Naive thymus-derived CD8-positive, alpha-beta T cell (primary cell): Measurements from ENCODE around the gene PRSS12. TPM values are rescaled to one million over a fixed set of nuclear protein-coding genes. Genes with fewer than 3 reads are reported as not detected.

Source experiments
- ATAC-seq, 2 donors: fragments of 150-1000 bp; cut with Tn5 transposase in 1 of 2; sonication (Bioruptor Pico), chemical (Tn5 transposase) in 1 of 2; 1 replicate in 1 of 2; 2 replicates in 1 of 2; pipeline ENCODE4 v1.10.0; 2021; ENCODE audit warnings: mild to moderate bottlenecking in 2 of 2, moderate library complexity in 2 of 2
- POLR2A ChIA-PET: fragments of 350-600 bp; sonication (Branson Sonifier 250); formaldehyde crosslinking; loops from one replicate; lab custom pipeline; 2021; ENCODE audit warnings: antibody characterized with exemption; lab: Charles Lee
- DNase-seq, 10 donors: peaks; one replicate each; pipeline versions ENCODE4 v3.0.0 to v3.0.0-alpha.2; 2020 to 2022
- H3K27ac Mint-ChIP-seq, 10 donors: one replicate each; pipeline ENCODE4 v1.8.0; 2020 to 2022; ENCODE audit warnings: mild to moderate bottlenecking in 10 of 10, mixed read lengths in 10 of 10, moderate library complexity in 4 of 10, inconsistent platforms in 1 of 10
- H3K27me3 Mint-ChIP-seq, 5 donors: one replicate each; pipeline ENCODE4 v1.8.0; 2021 to 2022; ENCODE audit warnings: mixed read lengths in 5 of 5
- H3K36me3 Mint-ChIP-seq, 3 donors: one replicate each; pipeline ENCODE4 v1.8.0; 2020 to 2022; ENCODE audit warnings: mixed read lengths in 3 of 3, mild to moderate bottlenecking in 2 of 3, inconsistent platforms in 1 of 3
- H3K4me1 Mint-ChIP-seq, 4 donors: one replicate each; pipeline ENCODE4 v1.8.0; 2021 to 2022; ENCODE audit warnings: mixed read lengths in 4 of 4
- H3K4me3 Mint-ChIP-seq, 10 donors: one replicate each; pipeline ENCODE4 v1.8.0; 2020 to 2022; ENCODE audit warnings: mild to moderate bottlenecking in 10 of 10, mixed read lengths in 10 of 10, moderate library complexity in 6 of 10, inconsistent platforms in 1 of 10
- H3K9me3 Mint-ChIP-seq, 9 donors: one replicate each; pipeline ENCODE4 v1.8.0; 2020 to 2022; ENCODE audit warnings: mixed read lengths in 9 of 9, mild to moderate bottlenecking in 3 of 9, inconsistent platforms in 1 of 9, moderate library complexity in 1 of 9
- polyA plus RNA-seq, 3 donors: library from polyadenylated mRNA; unstranded; fragments of 300-500 nt; fragmentation: Illumina TruSeq; gene quantifications; one replicate each; pipeline ENCODE4 v1.2.3, GENCODE V29; 2021
- total RNA-seq, 8 experiments: library from RNA in 2 of 8; stranded (reverse) in 2 of 8; gene quantifications; one replicate each; pipeline ENCODE4 v1.2.3 and lab custom pipeline; 2021 to 2026

Gene PRSS12
- total and polyA plus RNA-seq, 5 experiments from 2014 or later, result 0.09 TPM; not detected in 4

DNA sequence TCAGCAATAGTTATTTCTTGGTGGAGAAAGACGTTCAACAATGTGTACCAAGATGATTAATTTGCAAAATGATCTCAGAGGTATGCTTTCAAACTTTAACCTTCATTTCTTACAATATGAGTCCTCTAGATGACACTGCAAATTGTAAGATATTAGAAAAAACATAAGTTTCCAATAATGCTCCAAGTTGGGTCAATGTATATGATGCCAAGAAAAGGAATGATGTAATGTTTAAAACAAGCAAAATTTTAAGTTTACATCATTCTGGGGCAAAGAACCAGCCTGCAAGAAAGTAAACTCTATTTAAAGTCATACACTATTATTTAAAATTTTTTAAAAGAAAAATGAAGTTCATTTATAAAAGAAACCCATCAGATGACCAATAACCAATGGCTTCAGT is 56.1 kb downstream of the PRSS12 start:
- Mint-ChIP-seq H3K4me1 (no peaks in the 10 kb centered on the region), H3K27ac (no peak overlapping the region), H3K27me3 (peaks cover 0 to 6% (median 3%) of the 10 kb centered on the region in 5 donors), H3K4me3 (no peak overlapping the region), H3K9me3 (no peaks in the 10 kb centered on the region), H3K36me3 (no peaks in the 10 kb centered on the region)
- POLR2A ChIA-PET, result no interaction called here
- DNase-seq (no peak), ATAC-seq (no peak)

DNA sequence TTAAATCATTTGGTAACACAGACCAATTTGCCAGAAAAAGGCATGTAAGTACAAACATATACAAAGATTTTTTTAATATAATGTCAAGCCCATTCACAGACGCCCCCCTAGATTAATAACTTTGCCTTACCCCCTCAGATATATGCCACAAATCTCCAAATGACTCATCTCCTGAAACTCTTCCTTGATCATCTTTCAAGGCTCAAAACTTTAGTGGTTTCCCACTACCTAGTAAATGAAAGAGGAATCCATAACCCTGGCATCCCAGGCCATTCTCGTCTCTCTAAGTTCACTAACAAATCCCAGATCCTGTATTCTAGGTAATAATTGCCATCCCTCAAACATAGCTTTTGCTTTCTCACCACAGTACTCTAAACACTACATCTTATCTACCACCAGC is 61.9 kb downstream of the PRSS12 start:
- no peak for DNase-seq
- Mint-ChIP-seq H3K9me3 (no peaks in the 10 kb centered on the region), H3K27me3 (peaks cover 0 to 8% (median under 1%) of the 10 kb centered on the region in 5 donors), H3K4me3 (no peak overlapping the region), H3K4me1 (peaks cover 0 to 5% (median under 1%) of the 10 kb centered on the region in 4 donors), H3K36me3 (peaks cover 0 to 3% (median 0%) of the 10 kb centered on the region in 3 donors), H3K27ac (no peak overlapping the region)
- POLR2A ChIA-PET, result no interaction called here
- ATAC-seq, result no peak

DNA sequence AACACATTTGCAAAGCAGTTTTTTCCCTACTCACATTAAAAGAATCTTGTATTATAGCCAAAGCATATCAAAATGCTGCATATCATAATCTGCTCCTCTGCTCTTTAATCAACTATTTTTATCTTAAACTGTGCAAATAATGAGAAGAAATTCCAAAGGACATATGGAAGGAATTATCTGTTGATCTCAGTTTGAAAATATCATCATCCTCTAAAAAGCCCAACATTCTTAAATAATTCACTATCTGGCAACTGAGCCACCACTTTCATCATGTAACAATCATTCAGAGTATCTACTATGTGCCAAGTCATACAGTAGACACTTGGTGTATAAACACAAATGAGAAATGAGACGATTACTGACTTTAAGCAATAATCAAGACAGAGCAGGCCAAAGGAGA is 63.0 kb downstream of the PRSS12 start:
- H3K4me3 Mint-ChIP-seq, result no peak overlapping the region
- H3K27me3 Mint-ChIP-seq, result peaks cover 0 to 8% (median 0%) of the 10 kb centered on the region in 5 donors
- ATAC-seq, result no peak
- no peak overlapping the region for H3K27ac Mint-ChIP-seq
- peaks cover 0 to 6% (median under 1%) of the 10 kb centered on the region in 4 donors for H3K4me1 Mint-ChIP-seq
- peaks cover 0 to 3% (median 0%) of the 10 kb centered on the region in 3 donors for H3K36me3 Mint-ChIP-seq
- no peak for DNase-seq
- POLR2A ChIA-PET, result no interaction called here
- H3K9me3 Mint-ChIP-seq, result no peaks in the 10 kb centered on the region

DNA sequence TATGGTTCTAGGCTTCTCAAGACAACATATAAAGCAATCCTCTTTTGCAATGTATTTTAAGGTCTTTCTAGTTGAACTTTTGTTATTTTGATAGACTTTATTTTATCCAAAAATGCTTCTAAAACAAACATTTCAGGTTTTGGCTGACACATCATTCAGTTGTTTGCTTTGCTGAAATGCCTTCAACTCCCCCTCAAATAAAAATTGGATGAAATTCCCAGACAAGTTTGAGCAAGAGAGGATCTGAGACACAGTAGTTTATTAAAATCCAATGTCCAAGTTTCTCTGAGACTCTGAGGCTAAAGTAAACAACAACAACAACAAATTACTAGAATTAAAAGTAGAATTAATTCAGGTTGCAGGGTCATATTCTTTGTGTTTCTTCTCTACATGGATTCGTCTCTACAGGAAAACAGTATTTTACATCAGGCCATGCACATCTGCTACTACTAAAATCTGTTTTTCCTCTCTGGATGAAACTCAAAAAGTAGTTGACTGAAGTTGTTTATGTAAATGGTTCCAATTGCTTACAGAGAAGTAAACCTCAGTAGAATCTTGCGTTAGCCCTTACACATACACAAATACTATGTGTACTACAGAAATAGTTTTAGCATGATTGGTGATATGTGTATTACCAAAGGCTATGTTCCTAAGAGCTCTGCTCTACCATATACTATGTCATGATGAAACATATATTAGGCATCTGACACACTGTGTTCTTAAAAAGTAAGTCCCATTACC is 64.9 kb downstream of the PRSS12 start:
- ATAC-seq (no peak), DNase-seq (no peak)
- no peak overlapping the region for H3K27ac Mint-ChIP-seq
- no peaks in the 10 kb centered on the region for H3K9me3 Mint-ChIP-seq
- peaks cover 0 to 10% (median 0%) of the 10 kb centered on the region in 3 donors for H3K36me3 Mint-ChIP-seq
- no peak overlapping the region for H3K4me3 Mint-ChIP-seq
- peaks cover 0 to 8% (median 0%) of the 10 kb centered on the region in 5 donors for H3K27me3 Mint-ChIP-seq
- peaks cover 9 to 15% (median 11%) of the 10 kb centered on the region in 4 donors for H3K4me1 Mint-ChIP-seq
- POLR2A ChIA-PET, result no interaction called here

DNA sequence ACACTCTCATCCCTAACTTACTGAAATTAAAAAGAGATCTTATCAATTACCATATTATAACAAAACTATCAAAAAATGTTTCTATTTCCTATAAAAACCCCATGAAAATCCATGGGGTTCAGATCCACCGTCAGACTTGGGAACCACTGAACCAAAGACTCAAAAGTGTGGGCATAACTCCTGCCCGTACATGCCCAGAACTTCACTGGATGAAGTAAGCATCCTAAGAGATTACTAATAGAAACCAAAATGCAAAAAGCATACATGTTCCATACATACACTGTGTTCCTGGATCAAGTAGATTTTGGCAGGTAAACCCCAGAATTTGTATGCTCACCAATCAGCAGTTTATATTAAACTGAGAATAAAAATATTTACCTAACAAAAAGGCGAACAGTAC is 66.1 kb downstream of the PRSS12 start:
- Mint-ChIP-seq H3K36me3 (peaks cover 0 to 22% (median 0%) of the 10 kb centered on the region in 3 donors), H3K9me3 (no peaks in the 10 kb centered on the region), H3K4me1 (peaks cover 12 to 26% (median 22%) of the 10 kb centered on the region in 4 donors), H3K27ac (no peak overlapping the region), H3K27me3 (peaks cover 0 to 5% (median 0%) of the 10 kb centered on the region in 5 donors), H3K4me3 (no peak overlapping the region)
- DNase-seq, result no peak
- ATAC-seq, result no peak
- POLR2A ChIA-PET, result no interaction called here

DNA sequence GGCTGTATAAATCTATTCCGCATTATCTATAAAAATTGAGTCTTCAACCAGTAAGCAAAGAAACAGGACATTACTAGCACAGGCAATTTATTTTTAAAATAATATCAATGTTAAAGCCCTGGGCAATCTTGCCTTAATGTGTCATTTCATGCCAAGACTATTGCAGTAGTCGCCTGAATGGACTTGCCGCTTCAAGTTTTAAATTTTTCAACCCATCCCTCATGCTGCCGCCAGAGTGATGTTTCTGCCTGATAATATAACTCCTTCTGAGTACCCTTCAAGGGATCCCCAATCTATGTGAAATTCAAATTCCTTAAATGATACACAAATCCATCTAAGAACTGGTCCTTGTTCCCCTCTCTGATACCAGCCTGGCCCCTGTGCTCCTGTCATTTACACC is 66.9 kb downstream of the PRSS12 start:
- ATAC-seq, result no peak
- H3K9me3 Mint-ChIP-seq, result no peaks in the 10 kb centered on the region
- peaks cover 0 to 30% (median 0%) of the 10 kb centered on the region in 3 donors for H3K36me3 Mint-ChIP-seq
- H3K4me3 Mint-ChIP-seq, result no peak overlapping the region
- H3K27ac Mint-ChIP-seq, result peak overlapping the region in 2 of 10 donors; percentile 1 to 34
- H3K27me3 Mint-ChIP-seq, result peaks cover 0 to under 1% (median 0%) of the 10 kb centered on the region in 5 donors
- peaks cover 15 to 33% (median 30%) of the 10 kb centered on the region in 4 donors for H3K4me1 Mint-ChIP-seq
- POLR2A ChIA-PET, result no interaction called here
- no peak for DNase-seq

DNA sequence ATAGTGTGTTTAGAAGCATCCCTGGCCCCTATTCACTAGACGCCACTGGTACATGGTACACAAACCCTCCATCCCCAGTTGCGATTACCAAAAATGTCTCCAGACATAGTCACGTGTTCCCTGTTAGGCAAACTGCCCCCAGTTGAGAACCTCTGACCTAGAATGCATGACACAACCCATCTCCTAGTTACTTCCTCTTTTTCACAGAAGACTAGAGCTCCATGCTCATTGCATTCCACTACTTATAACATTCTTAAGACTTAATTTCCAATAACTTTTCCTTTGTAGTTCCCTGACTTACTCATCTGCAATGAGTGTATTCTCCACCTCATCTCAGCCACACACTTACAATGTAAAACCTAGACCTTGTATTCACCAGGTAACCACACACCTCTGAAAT is 68.6 kb downstream of the PRSS12 start:
- Mint-ChIP-seq H3K27me3 (no peaks in the 10 kb centered on the region), H3K9me3 (no peaks in the 10 kb centered on the region), H3K36me3 (peaks cover 0 to 38% (median 0%) of the 10 kb centered on the region in 3 donors), H3K4me3 (no peak overlapping the region), H3K4me1 (peaks cover 22 to 49% (median 44%) of the 10 kb centered on the region in 4 donors), H3K27ac (peak overlapping the region in 9 of 10 donors; percentile 6 to 96 (median 64))
- POLR2A ChIA-PET, result no interaction called here
- DNase-seq, result no peak
- no peak for ATAC-seq

DNA sequence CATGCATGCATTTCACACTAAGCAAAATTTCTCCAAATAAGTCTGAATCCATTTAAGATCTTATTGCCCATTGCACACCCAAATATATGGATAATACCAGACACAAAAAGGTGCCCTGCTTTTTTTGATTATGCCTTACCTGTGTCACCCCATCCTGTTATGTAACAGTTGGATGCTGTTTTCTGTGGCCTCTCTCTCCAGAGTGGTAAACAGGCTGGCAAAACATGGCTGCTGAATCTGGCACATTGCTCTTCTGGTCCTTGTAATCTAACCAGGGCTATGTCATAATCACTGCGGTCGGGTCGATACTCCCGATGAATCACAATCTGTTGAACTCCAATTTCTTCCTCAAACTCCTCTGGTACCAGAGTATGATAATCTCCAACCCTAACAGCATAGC is 70.1 kb downstream of the PRSS12 start:
- Mint-ChIP-seq H3K36me3 (peaks cover 0 to 38% (median 4%) of the 10 kb centered on the region in 3 donors), H3K9me3 (no peaks in the 10 kb centered on the region), H3K4me1 (peaks cover 30 to 64% (median 55%) of the 10 kb centered on the region in 4 donors), H3K27ac (peak overlapping the region; percentile 5 to 98 (median 68)), H3K4me3 (no peak overlapping the region), H3K27me3 (no peaks in the 10 kb centered on the region)
- DNase-seq (no peak), ATAC-seq (no peak)
- POLR2A ChIA-PET, result no interaction called here

DNA sequence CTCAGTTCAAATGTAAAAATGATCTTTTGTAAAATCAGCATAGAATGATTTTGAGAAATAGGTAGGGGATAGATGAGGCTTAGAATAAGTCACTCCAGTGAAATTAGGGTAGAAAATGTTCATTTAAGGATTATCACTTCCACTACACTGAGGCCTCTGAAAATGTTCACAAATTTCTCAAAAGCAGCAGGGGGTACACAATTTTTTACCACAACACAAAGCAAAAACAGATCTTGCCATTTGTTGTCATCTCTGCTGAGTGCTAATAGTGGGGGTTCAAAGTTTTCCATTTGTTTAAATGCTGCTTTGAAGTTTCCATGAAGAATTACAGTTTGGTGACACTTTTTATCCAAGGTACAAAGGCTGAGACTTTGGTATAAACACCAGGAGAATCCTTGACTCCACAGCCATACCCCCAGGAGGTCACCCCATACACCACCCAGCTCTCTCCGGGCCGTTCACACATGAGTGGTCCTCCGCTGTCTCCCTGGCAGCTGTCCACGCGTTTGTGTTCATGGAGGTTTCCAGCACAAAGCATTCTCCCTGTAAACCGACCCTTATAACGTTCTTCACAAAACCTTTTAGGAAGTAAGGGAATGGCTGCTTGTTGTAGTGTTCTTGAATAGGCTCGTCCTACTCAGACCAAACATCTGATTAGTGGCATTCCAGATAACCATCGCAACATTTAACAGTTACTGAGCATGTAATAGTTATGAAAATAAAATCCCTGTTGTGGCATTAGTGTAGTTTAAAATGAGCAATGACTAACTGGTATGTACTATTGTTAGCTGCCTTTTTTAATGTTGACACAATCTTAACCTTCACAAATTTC is 71.0 kb downstream of the PRSS12 start:
- Mint-ChIP-seq H3K9me3 (no peaks in the 10 kb centered on the region), H3K27ac (peak overlapping the region; percentile 59 to 98 (median 76)), H3K27me3 (no peaks in the 10 kb centered on the region), H3K4me1 (peaks cover 30 to 66% (median 59%) of the 10 kb centered on the region in 4 donors), H3K36me3 (peaks cover 0 to 38% (median 4%) of the 10 kb centered on the region in 3 donors), H3K4me3 (peak overlapping the region in 4 of 10 donors; percentile 14 to 98 (median 47))
- POLR2A ChIA-PET, result no interaction called here
- ATAC-seq (no peak), DNase-seq (no peak)

DNA sequence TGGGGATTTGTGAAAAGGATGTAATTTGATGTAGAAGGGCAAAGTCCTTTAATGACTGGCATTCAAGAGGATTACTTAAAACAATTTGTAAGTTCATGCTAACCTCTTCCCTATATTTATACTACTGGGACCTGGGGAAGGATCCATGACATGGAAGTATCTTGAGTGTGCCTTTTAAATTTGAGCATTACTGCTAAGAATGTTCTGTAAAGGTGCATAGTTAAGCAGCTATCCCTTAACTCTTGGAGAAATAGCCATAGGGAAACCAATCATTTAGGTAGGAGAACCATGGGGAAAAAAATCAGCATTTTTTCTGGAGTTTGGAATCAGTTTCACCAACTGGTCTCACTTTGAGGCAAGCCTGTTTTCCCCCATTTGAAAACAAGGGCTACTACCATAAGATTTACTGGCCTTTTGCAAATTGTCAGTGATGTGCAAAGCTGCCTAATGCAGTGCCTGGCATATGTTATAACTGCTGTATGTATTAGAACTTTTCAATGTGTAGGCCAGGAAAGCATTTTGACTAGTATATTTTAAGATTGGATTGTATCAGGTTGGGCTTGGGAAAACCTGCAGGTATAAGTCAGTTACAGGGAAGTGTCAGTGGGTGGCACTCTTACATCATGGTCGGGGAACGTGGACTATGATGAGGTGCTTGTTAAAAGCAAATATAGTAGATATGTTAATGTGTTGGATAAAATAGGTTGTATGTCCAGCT is 72.1 kb downstream of the PRSS12 start:
- H3K27me3 Mint-ChIP-seq, result no peaks in the 10 kb centered on the region
- H3K27ac Mint-ChIP-seq, result peak overlapping the region; percentile 38 to 98 (median 76)
- DNase-seq, result peak in 9 of 10 donors; percentile 14 to 66 (median 34)
- H3K4me3 Mint-ChIP-seq, result peak overlapping the region in 9 of 10 donors; percentile 50 to 98 (median 92)
- POLR2A ChIA-PET, result no interaction called here
- ATAC-seq, result no peak
- peaks cover 29 to 63% (median 58%) of the 10 kb centered on the region in 4 donors for H3K4me1 Mint-ChIP-seq
- no peaks in the 10 kb centered on the region for H3K9me3 Mint-ChIP-seq
- peaks cover 0 to 35% (median 4%) of the 10 kb centered on the region in 3 donors for H3K36me3 Mint-ChIP-seq

DNA sequence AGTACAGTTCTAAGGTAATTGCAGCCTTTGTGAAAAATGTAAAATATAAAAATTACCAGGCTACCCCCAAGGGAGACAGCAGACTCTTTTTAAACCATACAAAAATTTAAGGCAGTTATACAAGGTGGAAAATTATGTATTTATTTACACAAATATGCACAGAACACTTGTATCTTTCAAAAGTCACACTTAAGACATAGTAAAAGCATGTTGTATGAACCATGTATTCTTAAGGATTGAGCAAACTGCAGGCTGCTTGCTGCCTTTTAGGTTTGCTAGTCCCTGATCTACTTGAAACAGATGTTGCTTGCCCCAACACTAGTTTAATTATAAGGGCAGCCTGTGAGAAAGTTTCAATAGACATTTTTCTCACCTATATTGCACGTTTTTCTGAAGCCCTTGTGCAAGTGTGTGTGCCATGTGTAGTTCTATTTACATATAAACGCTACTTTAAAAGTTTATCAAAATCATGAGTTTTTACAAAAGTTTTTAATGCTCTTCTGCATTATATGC is 72.8 kb downstream of the PRSS12 start:
- POLR2A ChIA-PET, result no interaction called here
- Mint-ChIP-seq H3K27me3 (no peaks in the 10 kb centered on the region), H3K36me3 (peaks cover 0 to 35% (median 4%) of the 10 kb centered on the region in 3 donors), H3K4me1 (peaks cover 29 to 63% (median 58%) of the 10 kb centered on the region in 4 donors), H3K27ac (peak overlapping the region; percentile 96 to 100 (median 98)), H3K4me3 (peak overlapping the region; percentile 90 to 98 (median 96)), H3K9me3 (no peaks in the 10 kb centered on the region)
- ATAC-seq (no peak), DNase-seq (peak in 1 of 10 donors; percentile 14)

DNA sequence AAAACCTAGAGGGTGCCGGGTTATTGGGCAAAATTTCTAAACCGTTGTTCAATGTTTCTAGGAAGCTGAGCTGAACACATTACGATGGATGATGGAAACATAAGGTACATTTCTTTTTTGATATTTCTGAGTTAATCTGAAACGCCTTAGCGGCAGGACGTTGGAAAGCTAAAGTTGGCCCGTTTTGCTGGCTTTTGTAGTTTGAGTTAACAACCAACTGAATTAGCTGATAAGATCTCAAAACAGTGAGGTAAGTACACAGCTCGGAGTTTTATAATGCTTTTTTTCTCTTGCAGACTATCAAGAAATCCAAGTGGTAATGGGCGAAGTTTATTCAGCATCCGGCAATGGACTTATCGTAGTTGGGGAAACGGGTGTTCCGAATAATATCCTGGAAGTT is 73.5 kb downstream of the PRSS12 start:
- DNase-seq (peak in 5 of 10 donors; percentile 3 to 51 (median 16)), ATAC-seq (peak in 1 of 2 donors; percentile 0)
- peak overlapping the region; percentile 96 to 100 (median 98) for H3K27ac Mint-ChIP-seq

More for the DNA sequence above, 73.5 kb downstream of the PRSS12 start:
- Mint-ChIP-seq H3K36me3 (peaks cover 0 to 35% (median 4%) of the 10 kb centered on the region in 3 donors), H3K4me3 (peak overlapping the region; percentile 90 to 98 (median 96)), H3K4me1 (peaks cover 27 to 62% (median 57%) of the 10 kb centered on the region in 4 donors), H3K27me3 (no peaks in the 10 kb centered on the region), H3K9me3 (no peaks in the 10 kb centered on the region)
- POLR2A ChIA-PET, result no interaction called here
